Lower leg skin (tissue), 3 donors: ENCODE results near the gene MYO1B.

Source experiments
- CTCF ChIP-seq, 3 donors: fragments of 450-650 bp; IDR thresholded peaks; one replicate each; pipeline ENCODE4 v1.5.1; 2016; ENCODE audit warnings: antibody characterized with exemption in 3 of 3, mild to moderate bottlenecking in 3 of 3, moderate library complexity in 2 of 3
- POLR2A ChIP-seq, 2 donors: fragments of 450-650 bp; IDR thresholded peaks; one replicate each; pipeline ENCODE4 v1.6.1; 2016 to 2017; ENCODE audit warnings: antibody characterized with exemption in 2 of 2, mild to moderate bottlenecking in 1 of 2, moderate library complexity in 1 of 2

- TF ChIP-seq POLR2A (IDR thresholded peaks at IDR 0.05) (no peak), CTCF (IDR thresholded peaks at IDR 0.05) (no peak)
Observed at GRCh38 chr2:191250986-191251385, 5.8 kb downstream of the MYO1B start.
